Muscle layer of colon (tissue), 2 donors: ENCODE measurements around the gene SMIM20.

ENCODE experiments used
- H3K27ac ChIP-seq: one replicate; pipeline ENCODE4 v1.7.0; 2013; ENCODE audit warnings: low read depth, mild to moderate bottlenecking, low read length, moderate library complexity
- H3K27me3 ChIP-seq, 2 donors: one replicate each; pipeline ENCODE4 v1.7.0; 2013; ENCODE audit warnings: low read length in 2 of 2, mild to moderate bottlenecking in 2 of 2; ENCODE audit not compliant: insufficient read depth in 2 of 2, control insufficient read depth in 1 of 2
- H3K36me3 ChIP-seq: one replicate; pipeline ENCODE4 v1.7.0; 2013; ENCODE audit warnings: mild to moderate bottlenecking, low read length; ENCODE audit not compliant: insufficient read depth
- H3K4me1 ChIP-seq: one replicate; pipeline ENCODE4 v1.7.0; 2013; ENCODE audit warnings: mild to moderate bottlenecking, low read length; ENCODE audit not compliant: insufficient read depth
- H3K4me3 ChIP-seq, 2 donors: one replicate each; pipeline ENCODE4 v1.7.0; 2013; ENCODE audit warnings: low read length in 2 of 2, low read depth in 1 of 2, mild to moderate bottlenecking in 1 of 2, moderate library complexity in 1 of 2
- H3K9ac ChIP-seq: one replicate; pipeline ENCODE4 v1.7.0; 2013; ENCODE audit warnings: low read length
- H3K9me3 ChIP-seq: one replicate; pipeline ENCODE4 v1.7.0; 2013; ENCODE audit warnings: mild to moderate bottlenecking, low read length
- donor health status: abdominal sarcoma.
- donor health status: Adenocarcinoma of cecum.

Gene SMIM20

DNA sequence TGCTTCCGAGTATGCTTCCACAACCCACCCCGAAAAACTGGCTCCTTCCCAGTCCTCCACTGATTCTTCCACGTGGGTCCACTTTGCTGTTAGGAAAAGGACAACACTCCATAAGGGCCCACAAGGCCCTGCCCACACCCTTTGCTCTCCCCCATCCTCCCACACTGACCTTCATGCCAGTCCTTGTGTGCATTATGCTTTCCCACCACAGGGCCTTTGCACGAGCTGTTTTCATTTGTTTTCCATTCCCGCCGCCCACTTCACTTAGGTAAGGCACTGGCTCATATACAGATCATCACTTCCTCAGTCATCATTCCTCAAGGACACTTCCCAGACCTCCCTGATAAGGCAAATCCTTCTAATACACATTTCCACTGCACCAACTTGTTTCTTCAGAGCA, 34.4 kb upstream of the SMIM20 start:
- Histone ChIP-seq H3K27me3 (no peaks in the 10 kb centered on the region), H3K9ac (no peak overlapping the region), H3K27ac (no peak overlapping the region), H3K4me3 (no peak overlapping the region), H3K36me3 (no peaks in the 10 kb centered on the region), H3K9me3 (no peaks in the 10 kb centered on the region), H3K4me1 (no peaks in the 10 kb centered on the region)

DNA sequence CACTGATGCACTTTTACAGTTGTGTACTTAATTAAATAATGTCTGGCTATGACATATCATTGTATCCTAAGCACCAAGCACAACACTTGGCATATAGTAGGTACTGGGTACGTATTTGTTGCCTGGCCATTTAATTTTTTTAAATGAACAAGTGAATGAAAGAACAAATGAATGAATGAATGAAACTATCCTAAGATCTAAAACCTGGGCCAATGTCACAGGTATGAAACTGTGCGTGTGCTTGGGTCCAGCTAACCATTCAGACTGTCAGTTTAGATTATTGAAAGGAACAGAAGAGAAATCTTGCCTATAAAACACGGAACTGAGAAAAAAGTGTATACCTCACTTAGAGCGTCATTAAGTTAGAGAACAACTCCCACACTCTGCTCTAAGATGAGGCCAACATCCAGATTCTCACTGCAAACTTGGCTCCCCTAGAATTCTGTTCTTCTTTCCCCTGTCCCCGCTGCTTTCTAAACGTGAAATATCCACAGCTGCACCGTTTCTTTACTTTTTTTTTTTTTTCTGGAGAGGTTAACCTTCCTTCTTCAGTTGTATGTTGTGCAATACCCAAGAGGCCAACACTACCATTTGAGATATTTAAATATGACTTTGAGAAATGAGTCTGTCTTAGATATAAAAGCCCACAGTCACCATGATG, 33.9 kb upstream of the SMIM20 start:
- Histone ChIP-seq H3K4me1 (no peaks in the 10 kb centered on the region), H3K27me3 (no peaks in the 10 kb centered on the region), H3K36me3 (no peaks in the 10 kb centered on the region), H3K9me3 (no peaks in the 10 kb centered on the region), H3K4me3 (no peak overlapping the region), H3K27ac (no peak overlapping the region), H3K9ac (no peak overlapping the region)

DNA sequence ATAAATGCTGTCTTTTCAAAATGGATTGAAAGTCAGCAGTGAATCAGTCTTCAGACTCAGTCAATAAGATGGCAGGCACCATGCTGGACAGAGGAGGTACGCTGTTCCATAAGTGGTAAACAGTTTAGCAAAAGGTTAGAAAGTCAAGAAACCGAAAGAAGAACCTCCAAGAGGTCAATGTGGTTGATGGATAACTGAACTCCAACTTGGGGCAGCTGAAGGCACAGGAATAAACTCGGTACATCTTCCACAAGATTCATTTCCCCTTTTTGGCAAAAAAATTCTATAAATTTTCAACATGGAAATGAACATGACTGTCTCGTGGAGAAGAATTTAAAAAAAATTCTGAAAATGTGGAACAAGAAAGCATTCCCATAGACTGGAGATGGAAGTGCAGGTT, 32.8 kb upstream of the SMIM20 start:
- H3K36me3 ChIP-seq: no peaks in the 10 kb centered on the region
- H3K4me3 ChIP-seq: no peak overlapping the region
- H3K9ac ChIP-seq: no peak overlapping the region
- no peaks in the 10 kb centered on the region for H3K4me1 ChIP-seq
- H3K27ac ChIP-seq: no peak overlapping the region
- H3K9me3 ChIP-seq: no peaks in the 10 kb centered on the region
- H3K27me3 ChIP-seq: no peaks in the 10 kb centered on the region

DNA sequence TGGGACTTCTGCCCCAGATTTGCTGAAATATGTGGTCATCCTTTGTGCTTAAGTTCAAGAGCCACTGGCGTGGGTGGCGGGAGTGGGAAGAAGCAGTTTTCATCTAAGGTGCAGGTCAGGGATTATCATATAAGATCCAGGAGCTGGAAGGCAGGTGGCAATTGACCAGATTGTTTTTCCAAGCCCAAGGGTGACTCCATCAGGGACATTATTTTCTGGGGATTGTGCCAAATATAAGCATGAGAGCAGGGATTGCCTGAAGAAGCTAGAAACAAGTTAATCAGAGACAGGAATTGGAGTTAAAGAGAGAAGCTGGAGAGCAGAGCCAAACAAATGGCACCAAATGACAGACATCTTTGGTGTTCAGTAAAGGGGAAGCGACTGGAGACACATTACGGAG, 31.8 kb upstream of the SMIM20 start:
- Histone ChIP-seq H3K27ac (no peak overlapping the region), H3K9me3 (no peaks in the 10 kb centered on the region), H3K4me3 (no peak overlapping the region), H3K4me1 (no peaks in the 10 kb centered on the region), H3K9ac (no peak overlapping the region), H3K27me3 (no peaks in the 10 kb centered on the region), H3K36me3 (no peaks in the 10 kb centered on the region)

DNA sequence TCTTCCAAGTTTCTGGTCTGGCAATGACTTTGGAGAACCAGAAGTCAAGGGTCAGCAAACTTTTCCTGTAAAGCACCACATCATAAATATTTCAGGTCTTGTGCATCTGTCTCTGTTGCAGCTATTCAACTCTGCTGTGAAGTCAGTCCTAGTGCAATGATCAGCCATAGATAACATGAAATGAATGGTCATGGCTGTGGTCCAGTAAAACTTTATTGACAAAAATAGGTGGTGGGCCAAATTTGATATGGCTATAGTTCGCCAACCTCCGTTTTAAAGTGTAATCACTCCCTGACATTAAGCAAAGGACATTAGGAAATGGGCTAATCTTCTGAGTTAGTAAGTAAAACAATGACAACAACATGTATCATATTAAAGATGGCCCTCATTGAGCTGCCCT, 30.5 kb upstream of the SMIM20 start:
- Histone ChIP-seq H3K27ac (no peak overlapping the region), H3K9me3 (no peaks in the 10 kb centered on the region), H3K27me3 (no peaks in the 10 kb centered on the region)

DNA sequence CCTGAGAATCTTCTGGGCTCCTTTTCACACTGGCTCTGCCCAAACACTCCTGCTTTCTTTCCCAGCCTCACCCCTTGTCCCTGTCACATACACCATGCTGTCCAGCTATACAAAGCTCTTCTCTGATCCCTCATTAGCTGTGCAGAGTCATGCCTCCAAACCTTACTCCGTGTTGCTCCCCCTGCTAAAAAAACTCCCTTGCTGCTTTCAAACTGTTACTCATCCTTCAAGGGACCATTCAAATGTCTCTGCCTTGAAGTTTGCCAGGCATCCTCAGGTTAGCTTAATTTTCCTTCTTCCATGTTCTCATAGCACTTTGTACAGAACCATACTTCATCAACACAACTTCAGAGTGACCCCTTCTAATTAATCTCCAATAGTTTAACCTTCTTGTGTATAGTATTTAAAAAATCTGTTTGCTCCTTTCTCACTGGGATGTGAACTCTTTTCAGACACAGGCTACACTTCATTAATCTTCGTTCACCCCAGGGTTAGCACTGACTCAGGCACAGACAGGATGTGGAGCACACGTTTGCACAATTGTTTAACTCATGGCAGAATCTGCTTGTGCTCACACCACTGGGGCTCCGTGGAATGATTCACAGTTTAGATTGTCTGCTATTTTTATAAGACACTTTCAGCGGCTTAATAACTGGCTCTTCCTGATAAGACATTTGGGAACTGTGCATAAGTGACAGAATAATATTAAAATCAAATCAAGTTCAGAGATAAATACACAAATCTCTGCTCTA, 29.8 kb upstream of the SMIM20 start:
- Histone ChIP-seq H3K4me3 (no peak overlapping the region), H3K9ac (no peak overlapping the region), H3K36me3 (no peaks in the 10 kb centered on the region), H3K4me1 (no peaks in the 10 kb centered on the region), H3K27me3 (no peaks in the 10 kb centered on the region), H3K27ac (no peak overlapping the region), H3K9me3 (no peaks in the 10 kb centered on the region)

More for the DNA sequence above, 30.5 kb upstream of the SMIM20 start:
- Histone ChIP-seq H3K36me3 (no peaks in the 10 kb centered on the region), H3K4me3 (no peak overlapping the region), H3K4me1 (no peaks in the 10 kb centered on the region), H3K9ac (no peak overlapping the region)

DNA sequence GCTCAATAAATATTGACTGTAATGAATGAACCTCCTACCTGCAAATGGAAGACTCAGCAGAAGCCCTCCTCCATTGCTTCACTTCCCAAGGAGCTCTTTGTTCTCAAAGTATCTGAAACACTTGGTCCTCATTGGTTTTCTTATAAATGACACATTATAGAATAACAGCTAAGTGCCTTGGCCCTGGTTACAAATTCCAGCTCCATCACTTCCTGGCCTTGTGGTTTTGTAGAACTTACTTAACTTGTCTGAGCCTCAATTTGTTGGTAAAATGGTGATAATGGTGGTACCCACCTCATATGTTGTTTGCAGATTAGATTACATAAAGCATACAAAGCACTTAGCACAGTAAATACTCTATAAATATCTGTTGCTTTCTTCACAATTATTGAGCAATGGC, 25.2 kb upstream of the SMIM20 start:
- Histone ChIP-seq H3K27ac (no peak overlapping the region), H3K4me3 (no peak overlapping the region), H3K9me3 (no peaks in the 10 kb centered on the region), H3K4me1 (no peaks in the 10 kb centered on the region), H3K27me3 (no peaks in the 10 kb centered on the region), H3K36me3 (no peaks in the 10 kb centered on the region), H3K9ac (no peak overlapping the region)

DNA sequence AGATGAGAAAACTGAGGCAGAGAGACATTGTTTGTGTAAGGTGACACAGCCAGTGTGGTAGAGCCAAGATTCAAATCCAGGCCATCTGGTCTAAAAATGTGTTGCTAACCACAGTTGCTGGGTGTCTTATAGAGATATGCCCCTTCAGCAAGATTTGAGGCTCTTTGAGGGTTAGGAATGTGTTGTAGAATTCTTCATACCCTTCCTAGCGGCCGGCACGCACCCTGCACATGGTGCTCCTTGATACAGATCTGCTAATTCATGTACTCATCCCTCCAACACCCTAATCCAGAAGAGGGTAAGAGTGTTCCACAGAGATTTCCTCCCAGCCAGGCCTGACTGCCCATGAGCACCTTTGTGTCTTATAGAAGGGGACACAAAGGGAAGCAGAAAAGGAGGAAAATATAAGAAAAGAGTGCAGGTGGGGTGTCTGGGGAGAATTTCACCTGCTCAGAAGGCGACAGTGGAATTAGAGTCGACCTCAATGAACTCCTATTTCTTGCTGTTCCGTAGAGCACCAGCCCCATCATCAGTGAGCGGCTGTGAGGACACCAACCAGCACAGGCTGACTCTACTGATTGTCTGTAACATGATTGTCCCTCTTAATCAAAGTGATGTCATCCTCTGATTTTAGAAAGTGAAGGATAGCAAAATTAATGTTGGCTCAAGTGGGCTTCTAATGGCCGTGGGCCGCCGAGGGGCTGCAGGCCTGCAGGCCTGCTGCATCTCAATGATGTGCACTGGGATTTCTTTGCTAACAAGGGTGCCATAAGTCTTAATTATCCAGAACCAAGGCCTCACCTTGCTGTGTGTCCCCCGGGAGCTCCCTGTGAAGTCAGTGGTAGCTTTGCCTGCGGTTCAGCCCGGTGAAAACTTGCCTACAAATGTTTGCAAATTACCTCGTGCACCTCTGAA, 24.2 kb upstream of the SMIM20 start:
- Histone ChIP-seq H3K27ac (no peak overlapping the region), H3K27me3 (no peaks in the 10 kb centered on the region), H3K9ac (no peak overlapping the region), H3K4me3 (no peak overlapping the region), H3K36me3 (no peaks in the 10 kb centered on the region), H3K9me3 (no peaks in the 10 kb centered on the region), H3K4me1 (no peaks in the 10 kb centered on the region)

DNA sequence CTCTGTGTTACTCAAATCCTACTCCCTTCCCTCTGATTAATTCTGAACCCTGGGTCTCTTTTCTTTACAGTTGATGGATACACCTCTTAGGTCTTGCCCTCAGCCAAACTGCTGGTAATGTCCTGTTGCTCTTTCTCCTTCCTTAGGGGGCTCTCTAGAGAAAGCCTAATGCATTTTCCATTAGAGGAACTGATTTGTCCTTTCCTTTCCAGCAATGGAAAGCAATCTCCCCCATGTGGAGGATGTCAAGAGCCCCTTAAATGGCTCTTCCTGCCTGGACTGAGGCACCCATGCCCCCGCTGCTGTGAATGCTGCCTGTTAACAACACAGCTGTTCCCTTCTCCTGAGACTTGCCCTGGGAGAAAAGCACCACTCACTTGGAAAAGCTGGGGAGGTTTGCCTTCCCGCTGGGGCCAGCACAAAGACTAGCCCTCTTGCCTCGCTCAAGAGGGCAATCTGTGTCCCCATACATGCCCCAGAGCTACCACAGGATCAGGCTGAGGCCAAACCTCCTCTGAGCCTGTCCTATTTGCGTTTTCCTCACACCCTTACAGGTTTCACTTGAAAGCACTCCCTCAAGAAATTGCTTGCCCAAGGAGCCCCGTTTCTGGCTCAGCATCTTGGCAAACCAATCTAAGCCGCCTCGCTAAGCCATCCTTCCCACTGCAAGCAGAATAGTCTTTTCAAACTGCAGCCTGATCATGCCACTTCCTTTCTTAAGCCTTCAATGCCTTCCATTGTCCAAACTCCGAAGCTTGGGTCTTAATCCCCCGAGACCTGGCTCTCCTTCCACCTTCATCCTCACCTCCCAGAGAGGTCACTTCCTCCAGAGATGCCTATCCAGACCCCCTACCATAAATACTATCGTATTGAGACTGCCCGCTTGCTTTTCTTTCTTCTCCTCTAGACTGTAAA, 23.2 kb upstream of the SMIM20 start:
- Histone ChIP-seq H3K36me3 (no peaks in the 10 kb centered on the region), H3K27me3 (no peaks in the 10 kb centered on the region), H3K27ac (no peak overlapping the region), H3K9ac (no peak overlapping the region), H3K4me3 (no peak overlapping the region), H3K4me1 (no peaks in the 10 kb centered on the region), H3K9me3 (no peaks in the 10 kb centered on the region)

DNA sequence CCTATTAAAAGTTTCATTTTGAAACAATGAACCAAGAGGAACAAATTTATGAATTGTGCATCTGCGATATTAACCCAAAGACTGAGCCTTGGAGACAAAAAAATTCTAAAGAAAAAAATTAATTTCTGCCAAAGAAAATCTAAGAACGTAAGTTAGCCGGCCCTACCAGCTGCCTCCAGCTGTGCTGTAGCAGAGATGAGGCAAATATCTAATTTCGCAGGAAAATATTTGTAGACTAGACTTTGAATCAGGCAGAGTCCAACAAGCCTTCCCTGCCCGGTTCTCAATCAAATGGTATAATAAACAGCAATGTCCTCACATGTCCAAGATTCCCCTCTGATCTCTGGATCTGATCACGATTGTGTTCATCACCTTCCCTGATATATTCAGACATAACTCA, 21.2 kb upstream of the SMIM20 start:
- Histone ChIP-seq H3K27ac (no peak overlapping the region), H3K4me3 (no peak overlapping the region), H3K36me3 (no peaks in the 10 kb centered on the region), H3K9me3 (no peaks in the 10 kb centered on the region), H3K4me1 (no peaks in the 10 kb centered on the region), H3K9ac (no peak overlapping the region), H3K27me3 (no peaks in the 10 kb centered on the region)
